Tibial nerve (tissue), 4 donors: ENCODE data around the gene RAI1. TPM values are rescaled to one million over a fixed set of nuclear protein-coding genes. Genes with fewer than 3 reads are reported as not detected.
A peak's percentile ranks its signal among the peaks of the same experiment; 100 is the strongest.
"Not testable (repeated sequence)": the region's sequence is repeated elsewhere in the genome, so short reads cannot be mapped to it uniquely, and the experiment has no call there.

Experiments used
- DNase-seq, 2 donors: peaks; one replicate each; pipeline ENCODE4 v3.0.0-alpha.2; 2019; ENCODE audit warnings: low spot score in 2 of 2
- H3K27ac ChIP-seq, 4 donors: fragments of 200-600 bp; sonication (generic) in 3 of 4; one replicate each; pipeline ENCODE4 v1.5.1; 2017 to 2019; ENCODE audit warnings: mild to moderate bottlenecking in 1 of 4
- H3K27me3 ChIP-seq, 2 donors: fragments of 200-600 bp; sonication (generic) in 1 of 2; one replicate each; pipeline versions ENCODE4 v1.5.1 to v1.6.0; 2017 to 2019
- H3K36me3 ChIP-seq, 3 donors: fragments of 200-600 bp; sonication (generic); one replicate each; pipeline ENCODE4 v1.5.1; 2018 to 2019
- H3K4me1 ChIP-seq, 4 donors: fragments of 200-600 bp; sonication (generic) in 3 of 4; one replicate each; pipeline ENCODE4 v1.5.1; 2017 to 2019
- H3K4me3 ChIP-seq, 4 donors: fragments of 200-600 bp; sonication (generic) in 3 of 4; one replicate each; pipeline ENCODE4 v1.5.1; 2017 to 2019; ENCODE audit warnings: mild to moderate bottlenecking in 1 of 4, moderate library complexity in 1 of 4
- H3K9me3 ChIP-seq, 4 donors: fragments of 200-600 bp; sonication (generic) in 3 of 4; one replicate each; pipeline ENCODE4 v1.5.1; 2017 to 2019
- CTCF ChIP-seq, 5 experiments: fragments of 200-600 bp in 3 of 5; fragments of 450-650 bp in 2 of 5; sonication (generic) in 3 of 5; IDR thresholded peaks; one replicate each; pipeline ENCODE4 v1.5.1; 2016 to 2019; ENCODE audit warnings: antibody characterized with exemption in 5 of 5, mild to moderate bottlenecking in 3 of 5, moderate library complexity in 2 of 5
- EP300 ChIP-seq, 2 donors: sonication (generic); formaldehyde crosslinking; IDR thresholded peaks; one replicate each; pipeline ENCODE4 v1.6.1; 2017; ENCODE audit warnings: antibody characterized with exemption in 2 of 2, mild to moderate bottlenecking in 1 of 2
- POLR2A ChIP-seq, 2 donors: fragments of 450-650 bp; IDR thresholded peaks; one replicate each; pipeline ENCODE4 v1.6.1; 2017; ENCODE audit warnings: antibody characterized with exemption in 2 of 2, mild to moderate bottlenecking in 2 of 2, moderate library complexity in 2 of 2
- WGBS, 2 donors: methylation state at CpG; one replicate each; pipeline ENCODE4 v1.1.5; 2018; 5-methylcytosine and 5-hydroxymethylcytosine counted together
- total RNA-seq, 4 donors: library from RNA; depleted of rRNA; stranded (reverse); fragments of >200 nt; gene quantifications; one replicate each; pipeline ENCODE4 v1.1.0, GENCODE V29; 2016

RAI1 gene
- total RNA-seq, 4 donors from 2014 or later, result 32.9 to 52.7 (median 45.9) TPM

GRCh38 chr17:17636272-17636885 lies 44.9 kb upstream of the RAI1 start:
- peaks cover 0 to 7% (median 0%) of the 10 kb centered on the region in 4 donors for H3K4me1 ChIP-seq
- WGBS, 2 donors, result 24 to 31% methylated on average over 5 of the region's 5 CpGs
- DNase-seq, result no peak
- no peaks in the 10 kb centered on the region for H3K27me3 ChIP-seq
- no peaks in the 10 kb centered on the region for H3K36me3 ChIP-seq
- no peak overlapping the region for H3K4me3 ChIP-seq
- no peaks in the 10 kb centered on the region for H3K9me3 ChIP-seq
- TF ChIP-seq CTCF (IDR thresholded peaks at IDR 0.05) (no peak), POLR2A (IDR thresholded peaks at IDR 0.05) (no peak), EP300 (IDR thresholded peaks at IDR 0.05) (no peak)
- peak overlapping the region in 2 of 4 donors; percentile 34 to 47 for H3K27ac ChIP-seq

GRCh38 chr17:17638467-17638866 lies 42.8 kb upstream of the RAI1 start:
- Histone ChIP-seq H3K9me3 (no peaks in the 10 kb centered on the region), H3K27ac (no peak overlapping the region), H3K4me1 (peaks cover 0 to 15% (median 0%) of the 10 kb centered on the region in 4 donors), H3K36me3 (no peaks in the 10 kb centered on the region), H3K27me3 (no peaks in the 10 kb centered on the region), H3K4me3 (no peak overlapping the region)
- 80 to 87% methylated on average over 2 of the region's 2 CpGs for WGBS, 2 donors
- TF ChIP-seq EP300 (IDR thresholded peaks at IDR 0.05) (no peak), CTCF (IDR thresholded peaks at IDR 0.05) (no peak)
- no peak for DNase-seq

GRCh38 chr17:17639661-17640270 lies 41.5 kb upstream of the RAI1 start:
- not testable (repeated sequence) for H3K9me3 ChIP-seq, H3K27me3 ChIP-seq, H3K27ac ChIP-seq, DNase-seq, H3K4me3 ChIP-seq, H3K36me3 ChIP-seq
- WGBS, 2 donors, result 58 to 71% methylated on average over 9 of the region's 9 CpGs
- H3K4me1 ChIP-seq, result peaks cover 0 to 15% (median 0%) of the 10 kb centered on the region in 4 donors

- H3K4me3 ChIP-seq, result no peak overlapping the region
- H3K27me3 ChIP-seq, result no peaks in the 10 kb centered on the region
- 27 to 34% methylated on average over 13 to 14 of the region's 14 CpGs for WGBS, 2 donors
- peaks cover 0 to 8% (median 0%) of the 10 kb centered on the region in 4 donors for H3K9me3 ChIP-seq
- peaks cover 0 to 8% (median 0%) of the 10 kb centered on the region in 4 donors for H3K4me1 ChIP-seq
- peak; percentile 83 to 96 (median 86) for TF ChIP-seq CTCF (IDR thresholded peaks at IDR 0.05)
- TF ChIP-seq POLR2A (IDR thresholded peaks at IDR 0.05), result no peak
- H3K36me3 ChIP-seq, result no peaks in the 10 kb centered on the region
- no peak overlapping the region for H3K27ac ChIP-seq
- peak; percentile 53 to 73 for DNase-seq
These were observed 39.4 kb upstream of the RAI1 start for GRCh38 chr17:17641621-17642409.

GRCh38 chr17:17645148-17645547 lies 36.1 kb upstream of the RAI1 start:
- DNase-seq, H3K27ac ChIP-seq, H3K4me3 ChIP-seq, H3K4me1 ChIP-seq, H3K36me3 ChIP-seq, H3K27me3 ChIP-seq: not testable (repeated sequence)
- WGBS, 2 donors, result 53 to 86% methylated on average over 4 of the region's 4 CpGs
- H3K9me3 ChIP-seq, result peaks cover 0 to 16% (median 0%) of the 10 kb centered on the region in 4 donors

GRCh38 chr17:17645961-17646360 lies 35.3 kb upstream of the RAI1 start:
- H3K4me3 ChIP-seq, result no peak overlapping the region
- 94% methylated on average over 2 of the region's 2 CpGs for WGBS, 2 donors
- TF ChIP-seq POLR2A (IDR thresholded peaks at IDR 0.05) (no peak), EP300 (IDR thresholded peaks at IDR 0.05) (no peak), CTCF (IDR thresholded peaks at IDR 0.05) (no peak)

More at GRCh38 chr17:17645961-17646360, 35.3 kb upstream of the RAI1 start:
- Histone ChIP-seq H3K36me3 (no peaks in the 10 kb centered on the region), H3K4me1 (peaks cover 0 to 8% (median 0%) of the 10 kb centered on the region in 4 donors), H3K9me3 (peaks cover 0 to 21% (median 0%) of the 10 kb centered on the region in 4 donors), H3K27ac (no peak overlapping the region), H3K27me3 (no peaks in the 10 kb centered on the region)
- no peak for DNase-seq
